CD14-positive monocyte (primary cell): ENCODE measurements around the gene MED31. TPM values are rescaled to one million over a fixed set of nuclear protein-coding genes. Genes with fewer than 3 reads are reported as not detected.
A peak's percentile ranks its signal among the peaks of the same experiment; 100 is the strongest.

Source experiments
- DNase-seq, 3 donors: peaks; one replicate each; pipeline ENCODE4 v3.0.0-alpha.2; 2011 to 2022
- H2AFZ ChIP-seq: 2 replicates; pipeline ENCODE4 v1.6.0; 2012; ENCODE audit warnings: mild to moderate bottlenecking, low read depth, low read length, inconsistent platforms; ENCODE audit not compliant: insufficient read depth, poor library complexity, severe bottlenecking
- H3K27ac ChIP-seq, 2 donors: 1 replicate in 1 of 2; 2 replicates in 1 of 2; pipeline ENCODE4 v1.5.1; 2012 to 2013; ENCODE audit warnings: low read length in 2 of 2, control low read depth in 1 of 2, inconsistent platforms in 1 of 2, low read depth in 1 of 2, mild to moderate bottlenecking in 1 of 2
- H3K27me3 ChIP-seq, 2 donors: one replicate each; pipeline versions ENCODE4 v1.6.0 to v1.6.1; 2011 to 2013; ENCODE audit warnings: low read length in 2 of 2; ENCODE audit not compliant: control insufficient read depth in 2 of 2, insufficient read depth in 2 of 2
- H3K36me3 ChIP-seq, 2 donors: replicated peaks in 1 of 2; 1 replicate in 1 of 2; 2 replicates in 1 of 2; pipeline versions ENCODE4 v1.5.1 to v1.6.1; 2012 to 2013; ENCODE audit warnings: low read length in 2 of 2, control low read depth in 1 of 2, inconsistent platforms in 1 of 2, mild to moderate bottlenecking in 1 of 2; ENCODE audit not compliant: insufficient read depth in 2 of 2, control insufficient read depth in 1 of 2
- H3K4me1 ChIP-seq, 2 donors: 1 replicate in 1 of 2; 2 replicates in 1 of 2; pipeline versions ENCODE4 v1.5.1 to v1.6.1; 2012 to 2013; ENCODE audit warnings: low read length in 2 of 2, control low read depth in 1 of 2, inconsistent platforms in 1 of 2, mild to moderate bottlenecking in 1 of 2, moderate library complexity in 1 of 2; ENCODE audit not compliant: insufficient read depth in 2 of 2, control insufficient read depth in 1 of 2
- H3K4me2 ChIP-seq: replicated peaks from 2 replicates; pipeline ENCODE3; 2012; ENCODE audit warnings: low read length, moderate library complexity, mild to moderate bottlenecking; ENCODE audit not compliant: poor library complexity, severe bottlenecking; ENCODE audit errors: extremely low read depth
- H3K4me3 ChIP-seq, 3 experiments: fragments of 200-600 bp in 1 of 3; sonication (generic) in 1 of 3; replicated peaks in 1 of 3; 1 replicate in 2 of 3; 2 replicates in 1 of 3; pipeline ENCODE4 v1.5.1; 2011 to 2013; ENCODE audit warnings: low read length in 3 of 3, mild to moderate bottlenecking in 3 of 3, control low read depth in 2 of 3, low read depth in 2 of 3, inconsistent platforms in 1 of 3, moderate library complexity in 1 of 3
- H3K79me2 ChIP-seq: 2 replicates; pipeline ENCODE4 v1.6.0; 2012; ENCODE audit warnings: mild to moderate bottlenecking, control low read depth, inconsistent platforms, low read length, moderate library complexity; ENCODE audit not compliant: insufficient read depth
- H3K9ac ChIP-seq: 2 replicates; pipeline ENCODE4 v1.6.0; 2017; ENCODE audit warnings: low read length, mild to moderate bottlenecking; ENCODE audit not compliant: insufficient read depth, poor library complexity, severe bottlenecking
- H3K9me3 ChIP-seq, 2 donors: replicated peaks in 1 of 2; 1 replicate in 1 of 2; 2 replicates in 1 of 2; pipeline versions ENCODE4 v1.5.1 to v1.6.1; 2012 to 2013; ENCODE audit warnings: low read length in 2 of 2, control low read depth in 1 of 2; ENCODE audit not compliant: control insufficient read depth in 1 of 2, insufficient read depth in 1 of 2
- H4K20me1 ChIP-seq: 2 replicates; pipeline ENCODE4 v1.6.0; 2012; ENCODE audit warnings: mild to moderate bottlenecking, low read length, control low read depth, moderate library complexity; ENCODE audit not compliant: insufficient read depth
- H3K27ac Mint-ChIP-seq, 7 donors: one replicate each; pipeline ENCODE4 v1.8.0; 2020; ENCODE audit warnings: mild to moderate bottlenecking in 7 of 7, mixed read lengths in 7 of 7, moderate library complexity in 6 of 7, inconsistent platforms in 2 of 7
- H3K27me3 Mint-ChIP-seq, 3 donors: one replicate each; pipeline ENCODE4 v1.8.0; 2021 to 2022; ENCODE audit warnings: low read depth in 3 of 3, mild to moderate bottlenecking in 3 of 3, mixed read lengths in 3 of 3, moderate library complexity in 3 of 3, inconsistent platforms in 1 of 3
- H3K36me3 Mint-ChIP-seq, 2 donors: one replicate each; pipeline ENCODE4 v1.8.0; 2020; ENCODE audit warnings: mixed read lengths in 2 of 2, inconsistent platforms in 1 of 2, mild to moderate bottlenecking in 1 of 2
- H3K4me1 Mint-ChIP-seq: one replicate; pipeline ENCODE4 v1.8.0; 2020; ENCODE audit warnings: mild to moderate bottlenecking, mixed read lengths
- H3K4me3 Mint-ChIP-seq, 2 donors: one replicate each; pipeline ENCODE4 v1.8.0; 2020; ENCODE audit warnings: mild to moderate bottlenecking in 2 of 2, mixed read lengths in 2 of 2, moderate library complexity in 1 of 2
- H3K9me3 Mint-ChIP-seq, 7 donors: one replicate each; pipeline ENCODE4 v1.8.0; 2020 to 2022; ENCODE audit warnings: mixed read lengths in 7 of 7, mild to moderate bottlenecking in 6 of 7, moderate library complexity in 6 of 7, inconsistent platforms in 2 of 7
- CTCF ChIP-seq: fragments of 200-600 bp; IDR thresholded peaks from one replicate; pipeline ENCODE4 v1.8.0; 2022; ENCODE audit warnings: antibody characterized with exemption, mild to moderate bottlenecking
- WGBS: methylation state at CpG from one replicate; pipeline ENCODE4 v1.1.5; 2013; ENCODE audit warnings: missing lambda C conversion rate; ENCODE audit not compliant: insufficient coverage; 5-methylcytosine and 5-hydroxymethylcytosine counted together
- intact Hi-C, 2 donors: fragments of 100-400 bp; cut with micrococcal nuclease; formaldehyde crosslinking; loops; one replicate each; pipeline versions ENCODE4 v1.15.0 to v1.15.1; 2023
- polyA plus RNA-seq, 3 donors: library from polyadenylated mRNA; depleted of rRNA in 1 of 3; unstranded in 2 of 3; stranded (reverse) in 1 of 3; fragments of 300-500 nt in 2 of 3; fragments of >200 nt in 1 of 3; fragmentation: Illumina TruSeq in 2 of 3; gene quantifications; 1 replicate in 2 of 3; 2 replicates in 1 of 3; pipeline ENCODE4 v1.2.3, GENCODE V29; 2012 to 2021

The MED31 gene
- polyA plus RNA-seq, 3 donors: 6.8 to 38.2 (median 33.6) TPM

GRCh38 chr17:6605142-6605541, 46.3 kb downstream of the MED31 start:
- Histone ChIP-seq H2AFZ (no peak overlapping the region), H4K20me1 (no peaks in the 10 kb centered on the region), H3K4me1 (peaks cover 4 to 5% of the 10 kb centered on the region in 2 donors), H3K9ac (no peak overlapping the region), H3K36me3 (peaks cover 60 to 82% of the 10 kb centered on the region in 2 donors), H3K9me3 (no peaks in the 10 kb centered on the region), H3K79me2 (no peaks in the 10 kb centered on the region), H3K4me2 (no peak overlapping the region), H3K27ac (no peak overlapping the region), H3K4me3 (no peak overlapping the region), H3K27me3 (no peaks in the 10 kb centered on the region)
- no peaks in the 10 kb centered on the region for H3K9me3 Mint-ChIP-seq
- DNase-seq: no peak
- 98% methylated on average over 6 of the region's 6 CpGs for WGBS
- peak overlapping the region in 1 of 7 donors; percentile 1 for H3K27ac Mint-ChIP-seq
- peaks cover 78 to 80% of the 10 kb centered on the region in 2 donors for H3K36me3 Mint-ChIP-seq
- H3K4me1 Mint-ChIP-seq: peaks cover 9% of the 10 kb centered on the region
- TF ChIP-seq CTCF: no peak
- intact Hi-C loops: no loop called here
- H3K27me3 Mint-ChIP-seq: peaks cover 0 to 3% (median 0%) of the 10 kb centered on the region in 3 donors
- no peak overlapping the region for H3K4me3 Mint-ChIP-seq

- peaks cover 47 to 69% of the 10 kb centered on the region in 2 donors for H3K36me3 ChIP-seq
- no peak for DNase-seq
- Mint-ChIP-seq H3K27me3 (peaks cover 0 to 3% (median 0%) of the 10 kb centered on the region in 3 donors), H3K4me3 (no peak overlapping the region), H3K36me3 (peaks cover 67 to 68% of the 10 kb centered on the region in 2 donors), H3K9me3 (no peaks in the 10 kb centered on the region), H3K27ac (no peak overlapping the region), H3K4me1 (peaks cover 21% of the 10 kb centered on the region)
- no peak overlapping the region for H3K9ac ChIP-seq
- H3K9me3 ChIP-seq: no peaks in the 10 kb centered on the region
- H3K27ac ChIP-seq: no peak overlapping the region
- no peak overlapping the region for H2AFZ ChIP-seq
- no peaks in the 10 kb centered on the region for H3K79me2 ChIP-seq
- H3K4me1 ChIP-seq: peaks cover 17 to 18% of the 10 kb centered on the region in 2 donors
- no peak overlapping the region for H3K4me2 ChIP-seq
- no peaks in the 10 kb centered on the region for H3K27me3 ChIP-seq
- no peak for TF ChIP-seq CTCF
- WGBS: 100% methylated on average over 1 of the region's 3 CpGs
- no peaks in the 10 kb centered on the region for H4K20me1 ChIP-seq
- intact Hi-C loops: no loop called here
- no peak overlapping the region for H3K4me3 ChIP-seq
Observed at GRCh38 chr17:6603744-6604325, 47.6 kb downstream of the MED31 start.
